Activated CD4-positive, alpha-beta T cell treated with anti-CD3 and anti-CD28 coated beads, Interleukin-2, amount 10 ng/mL, durations not matched to agents 24 days and 14 days (primary cell): ENCODE results near the gene RAB15. TPM values are rescaled to one million over a fixed set of nuclear protein-coding genes. Genes with fewer than 3 reads are reported as not detected.

Source experiments
- DNase-seq: peaks from one replicate; pipeline ENCODE4 v3.0.0; 2022
- H3K27ac Mint-ChIP-seq: one replicate; pipeline ENCODE4 v1.8.0; 2022; ENCODE audit warnings: mild to moderate bottlenecking, mixed read lengths
- H3K27me3 Mint-ChIP-seq: one replicate; pipeline ENCODE4 v1.8.0; 2022; ENCODE audit warnings: mixed read lengths
- H3K36me3 Mint-ChIP-seq: one replicate; pipeline ENCODE4 v1.8.0; 2022; ENCODE audit warnings: low read depth, mild to moderate bottlenecking, mixed read lengths
- H3K4me1 Mint-ChIP-seq: one replicate; pipeline ENCODE4 v1.8.0; 2021; ENCODE audit warnings: mixed read lengths
- H3K4me3 Mint-ChIP-seq: one replicate; pipeline ENCODE4 v1.8.0; 2022; ENCODE audit warnings: mild to moderate bottlenecking, moderate library complexity, mixed read lengths
- H3K9me3 Mint-ChIP-seq: one replicate; pipeline ENCODE4 v1.8.0; 2021; ENCODE audit warnings: mixed read lengths
- intact Hi-C: fragments of 100-400 bp; cut with micrococcal nuclease; formaldehyde crosslinking; loops from one replicate; pipeline ENCODE4 v1.15.1; 2023
- total RNA-seq: library from RNA; stranded (reverse); gene quantifications from 2 replicates; pipeline ENCODE4 v1.2.3, GENCODE V29; 2022

The RAB15 gene
- 6.2 and 6.9 TPM in 2 replicates for total RNA-seq

DNA sequence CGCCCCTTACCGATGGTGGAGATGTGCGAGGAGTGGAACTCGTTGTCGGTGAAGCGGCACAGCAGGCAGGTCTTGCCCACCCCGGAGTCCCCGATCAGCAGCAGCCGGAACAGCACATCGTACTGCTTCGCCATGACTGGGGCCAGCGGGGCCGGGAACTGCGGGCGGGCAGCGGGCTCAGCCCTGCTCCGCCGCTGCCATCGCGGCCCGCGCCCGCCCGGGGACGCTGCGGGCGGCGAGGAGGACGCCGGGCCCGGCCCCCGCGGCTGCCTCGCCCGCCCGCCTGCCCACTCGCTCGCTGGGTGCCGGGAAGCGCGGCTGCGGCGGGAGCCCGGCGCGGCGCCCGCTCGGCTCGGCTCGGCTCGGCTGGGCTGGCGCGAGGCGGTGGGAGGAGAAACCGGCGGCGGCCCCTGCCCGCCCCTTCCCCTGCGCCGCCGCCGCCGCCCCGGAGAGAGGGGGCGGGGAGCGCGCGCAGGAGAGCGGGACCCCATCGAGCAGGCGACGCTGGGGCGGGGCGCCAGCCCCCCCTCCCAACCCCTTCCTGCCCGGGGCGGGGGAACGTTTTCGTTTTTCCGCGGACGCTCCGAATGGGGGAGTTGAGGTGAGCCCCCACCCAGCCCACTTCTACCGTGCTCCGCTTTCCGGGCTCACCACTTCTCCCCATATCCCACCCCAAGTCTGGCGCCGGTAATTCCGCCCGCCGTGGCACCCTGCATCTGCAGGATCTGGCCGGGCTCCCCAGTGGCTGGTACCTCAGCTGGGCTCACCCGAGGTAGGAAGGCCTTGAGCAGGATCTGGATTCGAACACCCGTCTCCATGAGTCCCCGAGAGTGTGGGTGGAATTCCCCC lies at the start of gene RAB15:
TSS of gene RAB15 (minus strand) at position 394 of the 849 bp plus-strand sequence. CDS start at position 134, 260 bp downstream.
- Mint-ChIP-seq H3K36me3 (no peaks in the 10 kb centered on the region), H3K4me3 (peak within 1 kb of the TSS; percentile 86), H3K27me3 (peaks cover 13% of the 10 kb centered on the region), H3K4me1 (peaks cover 7% of the 10 kb centered on the region), H3K27ac (peak within 1 kb of the TSS; percentile 81), H3K9me3 (no peaks in the 10 kb centered on the region)
- intact Hi-C loops = loop anchor here (2.0 to 5.0 kb wide), 2 partner anchors 15 to 40 kb away; partner anchors contain the start of gene FNTB
- peak; percentile 85 for DNase-seq

- H3K9me3 Mint-ChIP-seq = no peaks in the 10 kb centered on the region
- no peak for DNase-seq
- no peak overlapping the region for H3K27ac Mint-ChIP-seq
- no peak overlapping the region for H3K4me3 Mint-ChIP-seq
- H3K4me1 Mint-ChIP-seq = no peaks in the 10 kb centered on the region
- no peaks in the 10 kb centered on the region for H3K27me3 Mint-ChIP-seq
- peaks cover 10% of the 10 kb centered on the region for H3K36me3 Mint-ChIP-seq
- intact Hi-C loops = loop anchor here (1.0 kb wide), 1 partner anchor 34 kb away; the partner anchor contains the start of gene FNTB
These were observed 47.9 kb upstream of the RAB15 start for GRCh38 chr14:65019944-65020566.

- no peaks in the 10 kb centered on the region for H3K9me3 Mint-ChIP-seq
- H3K36me3 Mint-ChIP-seq = peaks cover 13% of the 10 kb centered on the region
- H3K4me1 Mint-ChIP-seq = no peaks in the 10 kb centered on the region
- DNase-seq = no peak
- no peak overlapping the region for H3K27ac Mint-ChIP-seq
- intact Hi-C loops = no loop called here
- H3K4me3 Mint-ChIP-seq = no peak overlapping the region
- H3K27me3 Mint-ChIP-seq = no peaks in the 10 kb centered on the region
These were observed 44.3 kb upstream of the RAB15 start for GRCh38 chr14:65016471-65016870.

DNA sequence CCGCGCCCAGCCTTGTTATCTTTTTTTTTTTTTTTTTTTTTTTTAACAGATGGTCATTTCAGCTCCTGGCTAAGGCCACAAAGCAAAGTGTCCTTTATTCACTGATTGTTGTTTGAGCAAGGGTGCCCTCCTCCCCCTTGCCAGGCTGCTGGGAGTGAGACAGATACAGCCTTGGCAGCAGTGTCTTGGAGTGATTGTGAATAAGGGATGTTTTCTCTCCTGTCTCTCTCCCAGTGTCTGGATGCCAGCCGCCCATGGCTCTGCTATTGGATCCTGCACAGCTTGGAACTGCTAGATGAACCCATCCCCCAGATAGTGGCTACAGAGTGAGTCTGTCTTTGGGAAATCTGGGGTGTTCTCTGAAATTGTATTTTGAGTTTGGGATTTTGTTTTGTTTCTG lies 43.3 kb upstream of the RAB15 start:
- no peaks in the 10 kb centered on the region for H3K27me3 Mint-ChIP-seq
- H3K4me1 Mint-ChIP-seq = no peaks in the 10 kb centered on the region
- no peaks in the 10 kb centered on the region for H3K9me3 Mint-ChIP-seq
- no peak for DNase-seq
- no peak overlapping the region for H3K4me3 Mint-ChIP-seq
- H3K36me3 Mint-ChIP-seq = peaks cover 13% of the 10 kb centered on the region
- H3K27ac Mint-ChIP-seq = no peak overlapping the region
- intact Hi-C loops = no loop called here

- H3K36me3 Mint-ChIP-seq = peaks cover 13% of the 10 kb centered on the region
- no peak for DNase-seq
- H3K4me3 Mint-ChIP-seq = no peak overlapping the region
- no peaks in the 10 kb centered on the region for H3K9me3 Mint-ChIP-seq
- no peak overlapping the region for H3K27ac Mint-ChIP-seq
- peaks cover 3% of the 10 kb centered on the region for H3K4me1 Mint-ChIP-seq
- no peaks in the 10 kb centered on the region for H3K27me3 Mint-ChIP-seq
- intact Hi-C loops = no loop called here
These were observed 40.2 kb upstream of the RAB15 start for GRCh38 chr14:65012353-65012752.

- peaks cover 3% of the 10 kb centered on the region for H3K4me1 Mint-ChIP-seq
- intact Hi-C loops = no loop called here
- no peaks in the 10 kb centered on the region for H3K27me3 Mint-ChIP-seq
- H3K27ac Mint-ChIP-seq = no peak overlapping the region
- no peak overlapping the region for H3K4me3 Mint-ChIP-seq
- no peak for DNase-seq
- H3K9me3 Mint-ChIP-seq = no peaks in the 10 kb centered on the region
- peaks cover 15% of the 10 kb centered on the region for H3K36me3 Mint-ChIP-seq
These were observed 39.4 kb upstream of the RAB15 start for GRCh38 chr14:65011538-65011937.

DNA sequence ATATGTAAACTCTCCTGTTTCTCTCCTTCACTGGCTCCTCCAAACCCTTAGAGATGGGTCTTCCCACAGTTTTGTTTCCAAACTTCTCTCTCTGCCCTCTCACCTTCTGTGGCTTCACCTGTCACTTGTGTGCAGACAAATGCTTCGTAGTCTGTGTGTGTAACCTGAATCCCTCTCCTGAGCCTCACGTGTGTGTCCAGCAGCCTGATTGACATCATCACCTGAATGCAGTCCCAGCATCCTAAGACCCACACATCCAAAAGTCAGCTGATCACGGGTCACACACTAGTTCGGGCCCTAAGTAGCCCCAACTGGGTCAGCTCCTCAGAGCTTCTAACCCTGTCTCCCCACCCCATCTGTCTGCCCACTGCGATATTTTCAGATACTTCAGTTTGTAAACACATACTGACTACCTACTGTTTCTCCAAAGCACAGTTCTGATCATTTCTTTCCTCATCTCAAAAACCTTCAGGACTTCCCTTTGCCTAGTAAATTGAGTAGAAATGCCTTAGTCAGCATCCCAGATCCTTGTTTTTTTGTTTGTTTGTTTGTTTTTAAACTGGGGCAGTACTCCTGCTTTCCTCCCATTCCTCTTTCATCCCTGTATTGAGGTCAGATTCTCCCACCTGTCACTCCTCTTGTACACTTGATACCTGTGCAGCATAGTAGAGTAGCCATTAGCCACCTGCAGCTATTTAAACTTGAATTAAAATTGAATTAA lies 38.2 kb upstream of the RAB15 start:
- DNase-seq = no peak
- no peak overlapping the region for H3K4me3 Mint-ChIP-seq
- H3K27me3 Mint-ChIP-seq = no peaks in the 10 kb centered on the region
- H3K4me1 Mint-ChIP-seq = peaks cover 9% of the 10 kb centered on the region
- H3K36me3 Mint-ChIP-seq = peaks cover 13% of the 10 kb centered on the region
- H3K27ac Mint-ChIP-seq = no peak overlapping the region
- intact Hi-C loops = no loop called here
- no peaks in the 10 kb centered on the region for H3K9me3 Mint-ChIP-seq

GRCh38 chr14:65007202-65007601 lies 35.1 kb upstream of the RAB15 start:
- DNase-seq = no peak
- H3K27me3 Mint-ChIP-seq = no peaks in the 10 kb centered on the region
- H3K4me3 Mint-ChIP-seq = no peak overlapping the region
- no peak overlapping the region for H3K27ac Mint-ChIP-seq
- H3K36me3 Mint-ChIP-seq = peaks cover 15% of the 10 kb centered on the region
- peaks cover 27% of the 10 kb centered on the region for H3K4me1 Mint-ChIP-seq
- intact Hi-C loops = no loop called here
- H3K9me3 Mint-ChIP-seq = no peaks in the 10 kb centered on the region

GRCh38 chr14:65006261-65006721 lies 34.2 kb upstream of the RAB15 start:
- Mint-ChIP-seq H3K4me3 (no peak overlapping the region), H3K36me3 (peaks cover 17% of the 10 kb centered on the region), H3K27ac (no peak overlapping the region), H3K9me3 (no peaks in the 10 kb centered on the region), H3K4me1 (peaks cover 30% of the 10 kb centered on the region), H3K27me3 (no peaks in the 10 kb centered on the region)
- DNase-seq = no peak
- intact Hi-C loops = no loop called here

- H3K27me3 Mint-ChIP-seq = no peaks in the 10 kb centered on the region
- no peaks in the 10 kb centered on the region for H3K9me3 Mint-ChIP-seq
- H3K4me1 Mint-ChIP-seq = peaks cover 35% of the 10 kb centered on the region
- no peak for DNase-seq
- peak overlapping the region; percentile 70 for H3K27ac Mint-ChIP-seq
- H3K4me3 Mint-ChIP-seq = peak overlapping the region; percentile 7
- peaks cover 17% of the 10 kb centered on the region for H3K36me3 Mint-ChIP-seq
- intact Hi-C loops = loop anchor here (1.0 to 5.0 kb wide), 2 partner anchors 16 to 99 kb away; partner anchors contain the start of gene MAX
These were observed 31.3 kb upstream of the RAB15 start for GRCh38 chr14:65003394-65003793.

GRCh38 chr14:65002586-65003210 lies 30.6 kb upstream of the RAB15 start:
- peaks cover 17% of the 10 kb centered on the region for H3K36me3 Mint-ChIP-seq
- no peaks in the 10 kb centered on the region for H3K27me3 Mint-ChIP-seq
- no peak for DNase-seq
- peak overlapping the region; percentile 70 for H3K27ac Mint-ChIP-seq
- H3K4me1 Mint-ChIP-seq = peaks cover 38% of the 10 kb centered on the region
- intact Hi-C loops = loop anchor here (1.0 to 5.0 kb wide), 2 partner anchors 15 to 100 kb away; partner anchors contain the start of gene MAX
- no peaks in the 10 kb centered on the region for H3K9me3 Mint-ChIP-seq
- no peak overlapping the region for H3K4me3 Mint-ChIP-seq

- peaks cover 15% of the 10 kb centered on the region for H3K36me3 Mint-ChIP-seq
- H3K27ac Mint-ChIP-seq = no peak overlapping the region
- DNase-seq = no peak
- peaks cover 42% of the 10 kb centered on the region for H3K4me1 Mint-ChIP-seq
- intact Hi-C loops = loop anchor here (5.0 kb wide), 1 partner anchor 101 kb away; the partner anchor contains the start of gene MAX
- no peaks in the 10 kb centered on the region for H3K9me3 Mint-ChIP-seq
- H3K27me3 Mint-ChIP-seq = no peaks in the 10 kb centered on the region
- H3K4me3 Mint-ChIP-seq = no peak overlapping the region
These were observed 29.6 kb upstream of the RAB15 start for GRCh38 chr14:65001723-65002122.

- H3K4me3 Mint-ChIP-seq = no peak overlapping the region
- H3K36me3 Mint-ChIP-seq = peaks cover 13% of the 10 kb centered on the region
These were observed 28.9 kb upstream of the RAB15 start for GRCh38 chr14:65000898-65001591.

More at GRCh38 chr14:65000898-65001591, 28.9 kb upstream of the RAB15 start:
- intact Hi-C loops = loop anchor here (5.0 kb wide), 1 partner anchor 101 kb away; the partner anchor contains the start of gene MAX
- no peak for DNase-seq
- peaks cover 42% of the 10 kb centered on the region for H3K4me1 Mint-ChIP-seq
- no peaks in the 10 kb centered on the region for H3K9me3 Mint-ChIP-seq
- no peak overlapping the region for H3K27ac Mint-ChIP-seq
- H3K27me3 Mint-ChIP-seq = no peaks in the 10 kb centered on the region
